ENCODE data around the gene WDR17. TPM values are rescaled to one million over a fixed set of nuclear protein-coding genes. Genes with fewer than 3 reads are reported as not detected.

The WDR17 gene
- total and polyA plus RNA-seq, 2 of the 13 experiments (the other 11 are each of a cell fraction or from before 2014, with no cell fraction given): not detected

GRCh38 chr4:176163041-176163440, 97.4 kb downstream of the WDR17 start:
- in situ Hi-C loops (cut with HindIII; ENCODE audit: extremely low pct_ligation_motif_present, low pct_unique_long_range_greater_than_20kb): no loop called here

More at GRCh38 chr4:176163041-176163440, 97.4 kb downstream of the WDR17 start:
- WGBS (ENCODE audit: low lambda C conversion rate): 3% methylated on average over 3 of the region's 3 CpGs
- ChIA-PET CTCF (ENCODE audit: low intra/inter-chr PET ratio, low total read pairs) (no interaction called here), POLR2A (no interaction called here)
- H3K27ac ChIP-seq (ENCODE audit: extremely low read length, insufficient read depth, low read length): no peak overlapping the region
- H4K20me1 ChIP-seq (ENCODE audit: insufficient read depth, low read length): no peaks in the 10 kb centered on the region
- no peaks in the 10 kb centered on the region for H3K36me3 ChIP-seq (replicated peaks in 1 of 2; ENCODE audit: control insufficient read depth in 1 of 2, insufficient read depth in 2 of 2, low read length in 2 of 2)
- intact Hi-C loops (cut with micrococcal nuclease; ENCODE audit: unreplicated experiment): no loop called here
- H3K4me2 ChIP-seq (ENCODE audit: low read depth, low read length): no peak overlapping the region
- H3K79me2 ChIP-seq (ENCODE audit: insufficient read depth, low read length): no peaks in the 10 kb centered on the region
- H3K4me1 ChIP-seq (ENCODE audit: insufficient read depth, low read length): no peaks in the 10 kb centered on the region
- no peak overlapping the region for H3K9ac ChIP-seq (ENCODE audit: insufficient read depth, low read depth, low read length)
- no peak for DNase-seq (ENCODE audit: low spot score)
- BruUV-seq (replicated peaks): no TSS peak
- no peak for FAIRE-seq
- no peak overlapping the region for H3K4me3 ChIP-seq (replicated peaks in 1 of 3; ENCODE audit: insufficient read depth in 1 of 3, low read depth in 2 of 3, low read length in 3 of 3)
- H3K27me3 ChIP-seq (ENCODE audit: control insufficient read depth in 1 of 2, insufficient read depth in 2 of 2, low read length in 2 of 2): no peaks in the 10 kb centered on the region
- no peak overlapping the region for H2AFZ ChIP-seq (ENCODE audit: low read length)
- no peak for ATAC-seq
- no peaks in the 10 kb centered on the region for H3K9me3 ChIP-seq (ENCODE audit: low read length)
- TF ChIP-seq ARNT (IDR thresholded peaks at IDR 0.05) (no peak), ZNF691 (CRISPR knock-in tag; IDR thresholded peaks at IDR 0.05; ENCODE audit: borderline replicate concordance, low read depth) (no peak), ERF (CRISPR knock-in tag; IDR thresholded peaks at IDR 0.05) (no peak), FIP1L1 (IDR thresholded peaks at IDR 0.05; ENCODE audit: borderline replicate concordance, insufficient read depth, low read depth, low read length) (no peak), PAXIP1 (CRISPR knock-in tag; conservative IDR thresholded peaks at IDR 0.05) (no peak), BCL3 (CRISPR knock-in tag; IDR thresholded peaks at IDR 0.05) (no peak), ZSCAN5A (CRISPR knock-in tag; IDR thresholded peaks at IDR 0.05; ENCODE audit: borderline replicate concordance) (no peak)
